Measurements from ENCODE around the gene FSTL4. TPM values are rescaled to one million over a fixed set of nuclear protein-coding genes. Genes with fewer than 3 reads are reported as not detected.

Gene FSTL4
- polyA plus RNA-seq, 3 donors from 2014 or later, result not detected

GRCh38 chr5:133272345-133272744, 340.0 kb downstream of the FSTL4 start:
- Mint-ChIP-seq H3K36me3 (no peaks in the 10 kb centered on the region), H3K9me3 (no peaks in the 10 kb centered on the region), H3K4me1 (no peaks in the 10 kb centered on the region), H3K4me3 (no peak overlapping the region), H3K27me3 (ENCODE audit: low read depth in 3 of 3) (peaks cover 2% of the 10 kb centered on the region in 3 donors), H3K27ac (no peak overlapping the region)
- no peak for DNase-seq

- H3K36me3 Mint-ChIP-seq, result no peaks in the 10 kb centered on the region
- no peaks in the 10 kb centered on the region for H3K4me1 Mint-ChIP-seq
- no peak overlapping the region for H3K27ac Mint-ChIP-seq
- DNase-seq, result no peak
- H3K4me3 Mint-ChIP-seq, result no peak overlapping the region
- H3K27me3 Mint-ChIP-seq (ENCODE audit: low read depth in 3 of 3), result peaks cover 2 to 4% (median 2%) of the 10 kb centered on the region in 3 donors
- H3K9me3 Mint-ChIP-seq, result no peaks in the 10 kb centered on the region
Measured at GRCh38 chr5:133271606-133272005, 340.7 kb downstream of the FSTL4 start.

- peaks cover 2 to 4% (median 2%) of the 10 kb centered on the region in 3 donors for H3K27me3 Mint-ChIP-seq (ENCODE audit: low read depth in 3 of 3)
- H3K4me1 Mint-ChIP-seq, result no peaks in the 10 kb centered on the region
Measured at GRCh38 chr5:133269691-133270090, 342.6 kb downstream of the FSTL4 start.

GRCh38 chr5:133267601-133268000, 344.7 kb downstream of the FSTL4 start:
- H3K27ac Mint-ChIP-seq, result no peak overlapping the region
- H3K4me3 Mint-ChIP-seq, result no peak overlapping the region
- peaks cover 2 to 12% (median 4%) of the 10 kb centered on the region in 3 donors for H3K27me3 Mint-ChIP-seq (ENCODE audit: low read depth in 3 of 3)
- DNase-seq, result no peak
- H3K36me3 Mint-ChIP-seq, result no peaks in the 10 kb centered on the region
- H3K4me1 Mint-ChIP-seq, result no peaks in the 10 kb centered on the region
- H3K9me3 Mint-ChIP-seq, result no peaks in the 10 kb centered on the region

More at GRCh38 chr5:133269691-133270090, 342.6 kb downstream of the FSTL4 start:
- no peaks in the 10 kb centered on the region for H3K36me3 Mint-ChIP-seq
- no peak overlapping the region for H3K4me3 Mint-ChIP-seq
- no peaks in the 10 kb centered on the region for H3K9me3 Mint-ChIP-seq
- no peak for DNase-seq
- no peak overlapping the region for H3K27ac Mint-ChIP-seq

GRCh38 chr5:133266966-133267365, 345.4 kb downstream of the FSTL4 start:
- H3K27ac Mint-ChIP-seq, result no peak overlapping the region
- DNase-seq, result no peak
- H3K36me3 Mint-ChIP-seq, result no peaks in the 10 kb centered on the region
- peaks cover 3 to 14% (median 4%) of the 10 kb centered on the region in 3 donors for H3K27me3 Mint-ChIP-seq (ENCODE audit: low read depth in 3 of 3)
- no peaks in the 10 kb centered on the region for H3K9me3 Mint-ChIP-seq
- H3K4me1 Mint-ChIP-seq, result no peaks in the 10 kb centered on the region
- no peak overlapping the region for H3K4me3 Mint-ChIP-seq

- H3K4me3 Mint-ChIP-seq, result no peak overlapping the region
- H3K9me3 Mint-ChIP-seq, result no peaks in the 10 kb centered on the region
- H3K4me1 Mint-ChIP-seq, result no peaks in the 10 kb centered on the region
- DNase-seq, result no peak
- peaks cover 3 to 14% (median 4%) of the 10 kb centered on the region in 3 donors for H3K27me3 Mint-ChIP-seq (ENCODE audit: low read depth in 3 of 3)
- H3K36me3 Mint-ChIP-seq, result no peaks in the 10 kb centered on the region
- no peak overlapping the region for H3K27ac Mint-ChIP-seq
Measured at GRCh38 chr5:133266527-133266878, 345.8 kb downstream of the FSTL4 start.

- Mint-ChIP-seq H3K9me3 (no peaks in the 10 kb centered on the region), H3K36me3 (no peaks in the 10 kb centered on the region), H3K27ac (no peak overlapping the region), H3K4me1 (no peaks in the 10 kb centered on the region), H3K4me3 (no peak overlapping the region), H3K27me3 (ENCODE audit: low read depth in 3 of 3) (peaks cover 3 to 14% (median 4%) of the 10 kb centered on the region in 3 donors)
- no peak for DNase-seq
Measured at GRCh38 chr5:133265720-133266526, 346.4 kb downstream of the FSTL4 start.

GRCh38 chr5:133265257-133265656, 347.1 kb downstream of the FSTL4 start:
- Mint-ChIP-seq H3K27me3 (ENCODE audit: low read depth in 3 of 3) (peaks cover 3 to 14% (median 6%) of the 10 kb centered on the region in 3 donors), H3K27ac (no peak overlapping the region), H3K9me3 (no peaks in the 10 kb centered on the region), H3K4me3 (no peak overlapping the region), H3K4me1 (no peaks in the 10 kb centered on the region), H3K36me3 (no peaks in the 10 kb centered on the region)
- DNase-seq, result no peak

- no peak overlapping the region for H3K27ac Mint-ChIP-seq
- peaks cover 6 to 14% (median 6%) of the 10 kb centered on the region in 3 donors for H3K27me3 Mint-ChIP-seq (ENCODE audit: low read depth in 3 of 3)
- no peaks in the 10 kb centered on the region for H3K9me3 Mint-ChIP-seq
- no peak for DNase-seq
- no peaks in the 10 kb centered on the region for H3K4me1 Mint-ChIP-seq
- no peak overlapping the region for H3K4me3 Mint-ChIP-seq
- H3K36me3 Mint-ChIP-seq, result no peaks in the 10 kb centered on the region
Measured at GRCh38 chr5:133262690-133263089, 349.7 kb downstream of the FSTL4 start.

- no peaks in the 10 kb centered on the region for H3K9me3 Mint-ChIP-seq
- no peaks in the 10 kb centered on the region for H3K36me3 Mint-ChIP-seq
- no peak overlapping the region for H3K4me3 Mint-ChIP-seq
- no peaks in the 10 kb centered on the region for H3K4me1 Mint-ChIP-seq
- peaks cover 6 to 14% (median 8%) of the 10 kb centered on the region in 3 donors for H3K27me3 Mint-ChIP-seq (ENCODE audit: low read depth in 3 of 3)
- no peak for DNase-seq
- H3K27ac Mint-ChIP-seq, result no peak overlapping the region
Measured at GRCh38 chr5:133261993-133262392, 350.3 kb downstream of the FSTL4 start.

- Mint-ChIP-seq H3K27ac (no peak overlapping the region), H3K4me3 (no peak overlapping the region), H3K27me3 (ENCODE audit: low read depth in 3 of 3) (peaks cover 4 to 14% (median 7%) of the 10 kb centered on the region in 3 donors), H3K9me3 (no peaks in the 10 kb centered on the region), H3K36me3 (no peaks in the 10 kb centered on the region), H3K4me1 (no peaks in the 10 kb centered on the region)
- DNase-seq, result no peak
Measured at GRCh38 chr5:133260715-133261114, 351.6 kb downstream of the FSTL4 start.

GRCh38 chr5:133259199-133259997, 352.9 kb downstream of the FSTL4 start:
- peaks cover 4 to 14% (median 7%) of the 10 kb centered on the region in 3 donors for H3K27me3 Mint-ChIP-seq (ENCODE audit: low read depth in 3 of 3)
- DNase-seq, result no peak

GRCh38 chr5:133257977-133258376, 354.4 kb downstream of the FSTL4 start:
- no peak for DNase-seq
- no peak overlapping the region for H3K4me3 Mint-ChIP-seq
- H3K27ac Mint-ChIP-seq, result no peak overlapping the region
- peaks cover 4 to 8% (median 7%) of the 10 kb centered on the region in 3 donors for H3K27me3 Mint-ChIP-seq (ENCODE audit: low read depth in 3 of 3)
- H3K9me3 Mint-ChIP-seq, result no peaks in the 10 kb centered on the region
- H3K4me1 Mint-ChIP-seq, result no peaks in the 10 kb centered on the region
- H3K36me3 Mint-ChIP-seq, result no peaks in the 10 kb centered on the region

More at GRCh38 chr5:133259199-133259997, 352.9 kb downstream of the FSTL4 start:
- H3K36me3 Mint-ChIP-seq, result no peaks in the 10 kb centered on the region
- H3K4me1 Mint-ChIP-seq, result no peaks in the 10 kb centered on the region
- H3K9me3 Mint-ChIP-seq, result no peaks in the 10 kb centered on the region
- H3K4me3 Mint-ChIP-seq, result no peak overlapping the region
- H3K27ac Mint-ChIP-seq, result no peak overlapping the region

GRCh38 chr5:133256276-133256675, 356.1 kb downstream of the FSTL4 start:
- Mint-ChIP-seq H3K27ac (no peak overlapping the region), H3K9me3 (no peaks in the 10 kb centered on the region), H3K36me3 (no peaks in the 10 kb centered on the region), H3K4me1 (no peaks in the 10 kb centered on the region), H3K27me3 (ENCODE audit: low read depth in 3 of 3) (peaks cover 3 to 7% (median 5%) of the 10 kb centered on the region in 3 donors), H3K4me3 (no peak overlapping the region)
- no peak for DNase-seq
